SK-N-SH treated with all-trans-retinoic acid at 6 μM for 48 hours (cell line): ENCODE measurements around the gene MAST3.

Experiments used
- ATAC-seq: fragments of 200-7000 bp; cut with Tn5 transposase; 3 replicates; pipeline ENCODE4 v1.9.1; 2020; ENCODE audit warnings: mild to moderate bottlenecking, moderate library complexity
- ARNTL ChIP-seq: fragments of 450-650 bp; formaldehyde crosslinking; IDR thresholded peaks from 2 replicates; pipeline ENCODE4 v1.5.0; 2020; ENCODE audit warnings: low read depth, mild to moderate bottlenecking, moderate library complexity, borderline replicate concordance
- BACH2 ChIP-seq: fragments of 250-450 bp; sonication (Bioruptor Pico); IDR thresholded peaks from 2 replicates; pipeline ENCODE4 v1.9.0; 2021; ENCODE audit warnings: mild to moderate bottlenecking, borderline replicate concordance
- CREB5 ChIP-seq: fragments of 250-450 bp; sonication (Bioruptor Pico); IDR thresholded peaks from 2 replicates; pipeline ENCODE4 v1.5.1; 2020; ENCODE audit warnings: low read depth, mild to moderate bottlenecking, moderate library complexity
- CSDC2 ChIP-seq: fragments of 250-450 bp; sonication (Bioruptor Pico); IDR thresholded peaks from 2 replicates; pipeline ENCODE4 v1.5.0; 2020; ENCODE audit warnings: mild to moderate bottlenecking, moderate library complexity
- CSRNP3 ChIP-seq: fragments of 250-450 bp; sonication (Bioruptor Pico); IDR thresholded peaks from 2 replicates; pipeline ENCODE4 v1.5.1; 2021; ENCODE audit warnings: mild to moderate bottlenecking, moderate library complexity
- ESRRG ChIP-seq: fragments of 250-450 bp; sonication (Bioruptor Pico); IDR thresholded peaks from 2 replicates; pipeline ENCODE4 v1.6.1; 2021; ENCODE audit warnings: mild to moderate bottlenecking
- GLIS3 ChIP-seq: fragments of 250-450 bp; sonication (Bioruptor Pico); IDR thresholded peaks from 2 replicates; pipeline ENCODE4 v1.5.0; 2020; ENCODE audit warnings: mild to moderate bottlenecking, moderate library complexity
- ISL1 ChIP-seq: fragments of 250-450 bp; sonication (Bioruptor Pico); IDR thresholded peaks from 2 replicates; pipeline ENCODE4 v2.1.2; 2022; ENCODE audit warnings: mild to moderate bottlenecking, moderate library complexity
- OSR1 ChIP-seq: fragments of 250-450 bp; sonication (Bioruptor Pico); IDR thresholded peaks from 2 replicates; pipeline ENCODE4 v1.8.0; 2022; ENCODE audit warnings: moderate library complexity, mild to moderate bottlenecking, inconsistent platforms
- PATZ1 ChIP-seq: fragments of 250-450 bp; sonication (Bioruptor Pico); IDR thresholded peaks from 2 replicates; pipeline ENCODE4 v1.8.0; 2020; ENCODE audit warnings: mild to moderate bottlenecking, moderate library complexity, borderline replicate concordance
- POU6F1 ChIP-seq: fragments of 250-450 bp; sonication (Bioruptor Pico); IDR thresholded peaks from 2 replicates; pipeline ENCODE4 v1.8.0; 2021; ENCODE audit warnings: low read depth, mild to moderate bottlenecking, moderate library complexity, borderline replicate concordance
- RARB ChIP-seq: fragments of 250-450 bp; sonication (Bioruptor Pico); IDR thresholded peaks from 2 replicates; pipeline ENCODE4 v1.8.0; 2021; ENCODE audit warnings: mild to moderate bottlenecking, moderate library complexity
- SNAI2 ChIP-seq: fragments of 250-450 bp; sonication (Bioruptor Pico); IDR thresholded peaks from 2 replicates; pipeline ENCODE4 v1.5.0; 2020; ENCODE audit warnings: mild to moderate bottlenecking, moderate library complexity
- TCF4 ChIP-seq: fragments of 250-450 bp; sonication (Bioruptor Pico); IDR thresholded peaks from 2 replicates; pipeline ENCODE4 v1.8.0; 2021; ENCODE audit warnings: mild to moderate bottlenecking, moderate library complexity, borderline replicate concordance
- TOX ChIP-seq: fragments of 250-450 bp; sonication (Bioruptor Pico); IDR thresholded peaks from 2 replicates; pipeline ENCODE4 v1.8.0; 2021; ENCODE audit warnings: mild to moderate bottlenecking, moderate library complexity, borderline replicate concordance
- ZC3H10 ChIP-seq: fragments of 250-450 bp; sonication (Bioruptor Pico); IDR thresholded peaks from 2 replicates; pipeline ENCODE4 v1.5.1; 2021; ENCODE audit warnings: mild to moderate bottlenecking, moderate library complexity
- ZFP3 ChIP-seq: fragments of 250-450 bp; sonication (Bioruptor Pico); IDR thresholded peaks from 2 replicates; pipeline ENCODE4 v1.5.0; 2020; ENCODE audit warnings: mild to moderate bottlenecking, moderate library complexity
- ZFP30 ChIP-seq: fragments of 450-650 bp; formaldehyde crosslinking; IDR thresholded peaks from 2 replicates; pipeline ENCODE4 v1.5.0; 2022; ENCODE audit warnings: mild to moderate bottlenecking, moderate library complexity
- ZNF565 ChIP-seq: fragments of 450-650 bp; formaldehyde crosslinking; conservative IDR thresholded peaks from 2 replicates; pipeline ENCODE4 v1.5.0; 2020; ENCODE audit warnings: low read depth, mild to moderate bottlenecking, moderate library complexity
- ZNF70 ChIP-seq: fragments of 450-650 bp; formaldehyde crosslinking; IDR thresholded peaks from 2 replicates; pipeline ENCODE4 v1.5.0; 2020; ENCODE audit warnings: mild to moderate bottlenecking, moderate library complexity
- ZNF8 ChIP-seq: fragments of 450-650 bp; formaldehyde crosslinking; IDR thresholded peaks from 2 replicates; pipeline ENCODE4 v1.5.0; 2020; ENCODE audit warnings: mild to moderate bottlenecking, moderate library complexity

Gene MAST3

GRCh38 chr19:18089726-18090125 is 7.9 kb upstream of the MAST3 start:
- no peak for ATAC-seq
- TF ChIP-seq ZC3H10 (CRISPR knock-in tag) (no peak), ZNF70 (no peak), CREB5 (CRISPR knock-in tag) (no peak), TOX (CRISPR knock-in tag) (no peak), OSR1 (CRISPR knock-in tag) (no peak), CSDC2 (CRISPR knock-in tag) (no peak), ZFP3 (CRISPR knock-in tag) (no peak), ZNF565 (CRISPR knock-in tag) (no peak), ARNTL (CRISPR knock-in tag) (no peak), ESRRG (CRISPR knock-in tag) (no peak), ZNF8 (no peak), SNAI2 (no peak), RARB (CRISPR knock-in tag) (no peak), POU6F1 (CRISPR knock-in tag) (no peak), CSRNP3 (no peak), BACH2 (no peak), ZFP30 (CRISPR knock-in tag) (no peak)

- TF ChIP-seq ZNF8 = no peak
- no peak for TF ChIP-seq GLIS3 (CRISPR knock-in tag)
- TF ChIP-seq CSRNP3 = no peak
- no peak for TF ChIP-seq ZNF70
- no peak for TF ChIP-seq TCF4 (CRISPR knock-in tag)
- TF ChIP-seq TOX (CRISPR knock-in tag) = no peak
- TF ChIP-seq ZFP3 (CRISPR knock-in tag) = no peak
- TF ChIP-seq CSDC2 (CRISPR knock-in tag) = no peak
- TF ChIP-seq PATZ1 (CRISPR knock-in tag) = no peak
- no peak for TF ChIP-seq ZC3H10 (CRISPR knock-in tag)
- TF ChIP-seq ESRRG (CRISPR knock-in tag) = no peak
- no peak for TF ChIP-seq ZFP30 (CRISPR knock-in tag)
- no peak for TF ChIP-seq POU6F1 (CRISPR knock-in tag)
- TF ChIP-seq BACH2 = no peak
- no peak for TF ChIP-seq RARB (CRISPR knock-in tag)
- no peak for TF ChIP-seq ISL1
- TF ChIP-seq ZNF565 (CRISPR knock-in tag) = no peak
Observed at GRCh38 chr19:18090545-18091216, 6.9 kb upstream of the MAST3 start.

More at GRCh38 chr19:18090545-18091216, 6.9 kb upstream of the MAST3 start:
- ATAC-seq = no peak
